WTC11 (cell line): ENCODE measurements around the gene OPN4.

Experiments
- ATF6 ChIP-seq: sonication (generic); formaldehyde crosslinking; IDR thresholded peaks from 2 replicates; pipeline ENCODE4 v1.8.1; 2023; ENCODE audit warnings: mild to moderate bottlenecking, missing genetic modification reagents
- CREB1 ChIP-seq: sonication (generic); formaldehyde crosslinking; IDR thresholded peaks from 2 replicates; pipeline ENCODE4 v1.8.0; 2023; ENCODE audit warnings: mild to moderate bottlenecking, missing genetic modification reagents
- CREM ChIP-seq: sonication (generic); formaldehyde crosslinking; IDR thresholded peaks from 2 replicates; pipeline ENCODE4 v1.8.1; 2022; ENCODE audit warnings: mild to moderate bottlenecking, missing genetic modification reagents, moderate library complexity
- CTCF ChIP-seq: fragments of 200-600 bp; IDR thresholded peaks from 2 replicates; pipeline ENCODE4 v1.8.0; 2022; ENCODE audit warnings: antibody characterized with exemption
- RELA ChIP-seq: sonication (generic); formaldehyde crosslinking; IDR thresholded peaks from 2 replicates; pipeline ENCODE4 v1.8.1; 2022; ENCODE audit warnings: missing genetic modification reagents, mild to moderate bottlenecking, borderline replicate concordance
- SOX15 ChIP-seq: fragments of 250-450 bp; sonication (Bioruptor Pico); IDR thresholded peaks from 2 replicates; pipeline ENCODE4 v1.9.0; 2021; ENCODE audit warnings: mild to moderate bottlenecking
- SP1 ChIP-seq: sonication (generic); formaldehyde crosslinking; conservative IDR thresholded peaks from 2 replicates; pipeline ENCODE4 v1.8.1; 2022; ENCODE audit warnings: missing genetic modification reagents
- TP53 ChIP-seq: sonication (generic); formaldehyde crosslinking; IDR thresholded peaks from 2 replicates; pipeline ENCODE4 v1.8.1; 2023; ENCODE audit warnings: mild to moderate bottlenecking, missing genetic modification reagents
- USF1 ChIP-seq: sonication (generic); formaldehyde crosslinking; IDR thresholded peaks from 2 replicates; pipeline ENCODE4 v1.8.0; 2022; ENCODE audit warnings: mild to moderate bottlenecking, missing genetic modification reagents
- ZNF138 ChIP-seq: sonication (generic); formaldehyde crosslinking; conservative IDR thresholded peaks from 2 replicates; pipeline ENCODE4 v1.8.1; 2022; ENCODE audit warnings: mild to moderate bottlenecking, moderate library complexity, missing genetic modification reagents
- ZNF671 ChIP-seq: fragments of 250-450 bp; sonication (Bioruptor Pico); IDR thresholded peaks from 2 replicates; pipeline ENCODE4 v1.8.0; 2021; ENCODE audit warnings: mild to moderate bottlenecking

DNA sequence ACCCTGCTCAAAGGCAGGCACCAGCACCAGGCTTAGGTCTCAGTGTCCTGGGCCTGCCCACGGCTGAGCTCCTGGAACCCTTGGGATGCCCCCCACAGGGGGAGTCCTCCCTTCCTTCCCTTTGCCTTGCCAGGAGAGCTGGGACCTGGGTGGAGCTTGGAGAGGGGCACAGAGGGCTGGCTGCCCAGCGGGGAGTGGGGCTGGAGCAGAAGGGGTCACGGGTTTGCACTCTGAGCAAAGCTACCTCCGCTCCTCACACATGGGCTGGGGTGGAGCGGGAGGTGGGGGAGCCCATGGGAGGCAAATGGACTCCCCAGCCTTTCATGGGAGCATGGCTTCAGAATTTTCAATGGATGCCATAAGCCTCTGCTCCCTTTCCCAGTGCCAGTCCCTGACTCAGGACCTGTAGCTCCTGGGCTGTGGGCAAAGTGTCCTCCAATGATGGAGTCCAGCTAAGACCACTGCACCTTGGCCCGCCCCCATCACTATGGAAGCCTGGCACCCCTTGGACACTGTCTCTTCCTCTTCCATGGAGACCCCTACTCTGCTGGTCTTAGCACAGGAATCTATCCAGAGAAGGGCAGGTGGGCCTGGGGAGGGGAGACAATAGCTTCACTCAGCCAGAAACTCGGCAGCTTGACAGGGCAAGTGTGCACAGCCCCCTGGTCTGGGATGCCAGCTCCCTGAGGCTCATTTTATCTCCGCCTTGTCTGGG, 53.9 kb downstream of the OPN4 start:
- TF ChIP-seq SP1 (no peak), RELA (no peak), CTCF (no peak), CREB1 (no peak), ZNF671 (CRISPR knock-in tag) (no peak), ZNF138 (no peak), CREM (CRISPR knock-in tag) (no peak), USF1 (CRISPR knock-in tag) (no peak), TP53 (no peak), ATF6 (no peak), SOX15 (CRISPR knock-in tag) (no peak)
